NAMALWA (cell line): ENCODE measurements around the gene MGLL.

Experiments used
- DNase-seq: peaks from one replicate; pipeline ENCODE4 v3.0.0-alpha.2; 2015; ENCODE audit warnings: low spot score

Gene MGLL

DNA sequence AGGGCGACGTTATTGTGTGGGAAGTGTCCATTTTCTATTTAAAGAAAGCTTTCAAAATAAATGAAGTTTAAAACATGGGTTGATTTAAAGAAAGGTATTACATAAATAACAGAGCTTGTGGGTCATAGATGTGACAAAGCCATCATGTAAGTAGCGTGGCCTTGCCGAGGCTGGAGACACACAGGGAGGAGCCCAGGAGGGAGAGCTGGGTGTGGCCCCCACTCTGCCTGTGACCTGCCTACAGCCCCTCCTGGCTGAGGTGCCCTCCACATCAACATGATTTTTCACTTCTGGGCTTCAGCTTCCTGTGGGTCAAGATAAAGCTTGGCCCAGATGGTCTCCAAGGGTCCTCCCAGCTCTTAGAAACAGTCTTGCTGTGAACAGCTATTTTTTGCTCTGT lies 12.5 kb upstream of the MGLL start:
- DNase-seq: no peak

DNA sequence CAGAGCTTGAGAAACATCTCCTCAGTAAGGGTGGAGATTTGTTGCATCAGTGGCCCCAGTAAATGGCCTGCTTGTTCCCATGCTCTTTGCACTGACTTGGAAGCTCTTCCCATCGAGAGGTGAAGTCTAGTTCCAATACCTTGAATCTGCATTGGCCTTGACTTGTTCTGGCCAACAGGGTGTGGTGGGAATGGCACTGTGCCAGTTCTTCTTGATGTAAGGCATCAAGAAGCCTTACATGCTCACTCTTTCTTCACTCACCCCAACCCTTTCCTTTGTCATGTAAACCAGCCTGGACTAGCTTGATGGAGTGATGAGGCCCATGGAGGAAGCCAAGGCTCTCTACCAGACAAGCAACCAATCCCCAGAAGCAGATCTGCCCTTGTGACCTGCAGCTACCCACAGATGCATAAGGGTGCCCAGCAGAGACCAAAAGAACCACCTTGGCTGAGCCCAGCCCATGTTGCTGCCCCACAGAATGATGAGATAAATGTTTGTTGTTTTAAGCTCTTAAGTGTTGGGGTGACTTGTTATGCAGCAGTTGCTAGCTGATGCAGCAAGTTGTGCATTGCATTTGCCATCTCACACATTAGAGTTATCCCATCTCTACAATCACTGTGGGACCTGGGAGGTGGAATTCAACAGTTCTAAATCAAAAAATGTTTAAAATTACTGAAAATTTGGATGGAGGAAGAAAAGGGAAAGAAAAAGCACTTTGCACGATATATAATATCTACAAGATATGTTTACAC lies 11.1 kb upstream of the MGLL start:
- no peak for DNase-seq

DNA sequence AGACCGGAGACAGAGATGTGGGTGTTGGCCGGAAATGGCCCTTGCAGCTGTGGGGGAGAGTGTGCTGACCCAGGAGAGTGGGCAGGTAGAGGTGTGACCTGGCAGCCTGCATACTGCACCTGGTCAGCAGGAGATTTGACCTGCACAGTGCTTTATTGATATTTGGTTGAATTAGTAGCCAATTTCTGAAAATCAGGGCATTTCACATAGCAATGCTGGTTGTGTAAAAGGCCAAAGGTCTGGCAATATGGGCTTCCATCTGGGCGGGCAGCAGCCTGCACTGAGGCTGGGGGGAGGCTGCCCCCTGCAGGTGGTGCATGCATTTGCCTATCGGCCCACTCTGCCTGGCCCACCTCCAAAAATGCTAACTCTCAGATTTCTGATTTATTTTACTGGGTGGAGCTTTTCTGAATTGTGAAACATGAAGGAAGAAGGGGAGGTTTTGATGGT lies 9.4 kb upstream of the MGLL start:
- peak; percentile 64 for DNase-seq

DNA sequence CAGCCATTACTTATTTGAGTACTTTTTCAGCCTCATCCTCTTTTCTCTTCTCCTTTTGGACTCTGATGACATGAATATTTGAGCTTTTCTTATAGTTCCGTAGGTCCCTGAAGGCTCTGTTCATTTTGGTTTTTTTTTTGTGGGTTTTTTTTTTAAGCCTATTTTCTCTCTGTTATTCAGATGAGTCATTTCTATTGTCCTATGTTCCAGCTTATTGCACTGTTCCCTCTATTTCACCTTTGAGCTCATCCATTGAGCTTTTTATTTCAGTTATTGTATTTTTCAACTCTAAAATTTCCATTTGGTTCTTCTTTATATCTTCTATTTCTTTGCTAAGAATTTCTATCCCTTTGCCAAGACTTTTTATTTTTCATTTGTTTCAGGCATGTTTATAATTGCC lies 7.2 kb upstream of the MGLL start:
- DNase-seq: no peak

DNA sequence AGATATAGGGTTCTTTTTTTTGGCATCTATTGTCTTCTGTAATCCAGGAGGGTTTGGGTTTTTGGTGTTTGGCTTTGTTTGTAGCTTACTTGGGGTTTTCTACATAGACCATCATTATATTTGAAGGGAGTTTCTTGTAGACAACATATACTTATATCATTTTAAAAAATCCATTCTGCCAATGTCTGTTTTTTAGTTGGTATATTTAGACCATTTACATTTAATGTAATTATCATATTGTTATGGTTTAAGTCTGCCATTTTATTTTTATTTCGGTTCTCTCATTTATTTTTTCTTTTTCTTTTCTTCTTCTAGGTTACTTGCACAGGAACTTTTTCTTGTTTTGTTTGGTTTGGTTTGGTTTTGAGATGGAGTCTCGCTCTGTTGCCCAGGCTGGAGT lies 5.5 kb upstream of the MGLL start:
- no peak for DNase-seq

DNA sequence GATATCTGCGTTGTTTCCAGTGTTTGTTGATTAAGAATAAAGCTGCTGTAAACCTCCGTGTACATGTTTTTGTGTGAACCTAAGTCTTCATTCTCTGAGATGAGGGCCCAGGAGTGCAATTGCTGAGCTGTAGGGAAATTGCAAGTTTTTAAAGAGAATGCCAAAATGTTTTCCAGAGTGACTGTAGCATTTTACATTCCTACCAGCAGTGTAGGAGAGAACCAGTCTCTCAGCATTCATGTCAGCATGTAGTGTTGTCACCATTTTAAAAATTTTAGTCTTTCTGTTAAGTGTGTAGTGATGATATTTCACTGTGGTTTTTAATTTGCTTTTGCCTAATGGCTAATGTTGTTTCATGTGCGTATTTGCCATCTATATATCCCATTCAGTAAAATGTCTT lies 3.4 kb upstream of the MGLL start:
- no peak for DNase-seq

DNA sequence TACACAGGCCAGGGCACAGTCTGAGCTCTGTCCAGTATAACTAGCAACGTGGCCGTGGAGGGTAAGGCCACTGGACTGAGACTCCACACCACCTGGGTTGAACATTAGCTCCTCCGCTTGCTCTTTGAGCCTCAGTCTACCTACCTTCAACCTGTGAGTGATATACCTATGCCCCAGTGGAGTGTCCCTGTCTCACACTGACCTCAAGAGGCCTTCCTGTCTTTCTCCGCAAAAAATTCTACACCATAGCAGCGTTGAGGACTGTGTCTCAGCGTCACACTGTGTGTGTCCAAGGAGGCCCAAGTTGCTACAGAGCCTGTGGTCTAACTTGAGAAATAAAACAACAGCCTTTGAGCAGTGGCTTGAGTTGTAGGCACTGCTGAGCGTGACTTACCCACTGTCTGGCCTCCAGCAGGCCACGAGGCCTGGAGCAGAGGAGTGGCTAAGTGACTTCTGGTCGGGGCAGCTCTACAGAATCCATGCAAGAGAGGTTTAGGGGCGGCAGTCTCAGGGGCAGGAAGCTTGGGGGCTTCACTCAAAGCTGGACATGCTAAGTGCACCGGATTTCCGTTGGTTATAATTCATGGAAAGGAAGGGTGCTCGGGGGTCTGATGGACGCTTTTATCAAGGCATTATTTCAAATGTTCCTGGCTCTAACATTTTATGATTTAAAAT lies 2.0 kb upstream of the MGLL start:
- DNase-seq: no peak

DNA sequence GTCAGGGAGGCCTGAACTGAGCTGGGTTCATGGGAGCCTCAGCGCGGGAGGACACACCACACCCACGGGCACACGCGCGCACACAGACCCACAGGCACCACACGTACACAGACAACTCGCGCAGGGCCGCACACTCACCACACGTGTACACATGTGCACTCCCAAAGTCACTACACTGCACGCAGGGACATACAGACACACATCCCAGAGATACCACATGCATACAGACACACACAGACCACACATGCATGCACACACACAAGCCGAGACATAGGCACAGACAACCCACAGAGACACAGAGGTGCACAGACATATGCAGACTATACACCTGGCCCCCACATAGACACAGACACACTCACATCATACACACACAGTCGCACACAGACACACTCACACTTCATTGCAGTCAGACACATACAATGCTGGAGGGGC lies 1.1 kb upstream of the MGLL start:
- no peak for DNase-seq

DNA sequence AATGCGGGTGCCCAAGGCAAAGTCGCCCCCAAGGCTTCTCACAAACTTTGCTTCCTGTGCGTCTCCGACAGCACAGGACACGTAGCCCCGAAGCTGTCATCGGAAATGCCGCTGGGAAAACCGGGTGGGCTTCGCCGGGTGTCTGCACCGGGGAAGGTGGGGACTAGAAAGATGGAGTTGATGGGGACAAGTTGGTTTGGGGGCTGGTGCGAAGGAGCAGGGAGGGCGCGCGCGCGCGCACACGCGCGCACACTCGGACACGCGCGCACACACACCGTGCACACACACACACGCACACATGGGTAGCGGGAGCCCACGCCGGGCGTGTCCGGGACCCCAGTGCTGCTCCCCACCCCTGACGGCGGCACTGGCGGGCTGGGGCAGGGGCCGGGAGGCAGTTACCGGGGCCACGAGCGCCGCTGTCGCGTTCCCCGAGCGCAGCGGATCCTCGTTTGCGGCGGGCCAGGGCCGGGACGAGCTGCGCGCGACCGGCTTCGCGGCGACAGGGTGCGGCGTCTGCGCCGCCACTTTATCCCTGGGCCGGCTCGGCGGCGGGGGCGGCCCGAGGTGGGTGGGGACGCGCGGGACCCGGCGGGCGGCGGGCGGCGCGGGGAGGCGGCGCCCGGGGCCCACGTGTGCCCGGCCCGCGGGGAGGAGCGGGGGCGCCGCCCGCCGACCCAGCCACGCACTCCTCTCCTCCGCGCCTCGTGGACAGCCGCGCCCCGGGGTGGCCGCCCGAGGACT lies 539 bp upstream of the MGLL start:
- DNase-seq: no peak

DNA sequence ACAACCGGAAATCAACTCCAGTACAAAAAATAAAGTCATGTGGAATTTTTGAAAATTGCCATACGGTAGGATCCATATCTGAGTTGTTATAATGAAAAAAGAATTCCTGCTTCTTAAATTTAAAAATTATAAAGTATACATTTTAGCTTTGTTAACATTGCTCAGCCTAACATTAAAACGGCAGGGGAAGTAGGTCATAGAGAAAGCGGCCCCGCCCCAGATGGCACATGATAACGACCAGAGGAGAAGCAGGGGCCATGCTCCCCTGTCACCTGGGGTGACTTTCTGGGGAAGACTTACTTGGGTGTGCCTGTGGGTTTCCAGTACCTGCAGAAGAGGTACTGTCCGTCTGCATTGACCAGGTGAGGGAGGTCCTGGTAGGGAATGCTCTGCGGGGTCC lies 921 bp downstream of the MGLL start:
- no peak for DNase-seq

DNA sequence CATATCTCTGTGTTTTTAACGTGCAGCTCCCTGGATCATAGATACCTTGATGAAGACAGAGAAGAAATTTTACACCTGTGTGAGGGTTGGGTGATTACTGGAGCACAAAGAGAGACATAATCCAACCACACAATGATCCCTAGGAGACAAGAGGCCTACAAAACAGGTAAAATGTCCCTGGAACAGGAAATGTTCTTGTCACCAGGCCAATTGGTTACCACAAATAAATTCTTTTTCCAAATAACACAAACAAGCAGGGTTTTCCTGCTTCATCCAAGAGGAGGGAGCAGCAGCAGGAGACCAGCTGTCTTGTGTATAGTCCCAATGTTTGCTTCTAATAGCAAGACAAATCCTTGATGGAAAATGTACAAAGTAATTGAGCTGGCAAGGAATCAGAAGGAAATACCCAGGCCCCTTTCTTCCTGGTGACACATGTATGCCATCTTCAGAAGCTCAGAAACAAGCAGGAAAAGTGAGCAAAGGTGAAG lies 1.4 kb downstream of the MGLL start:
- no peak for DNase-seq

DNA sequence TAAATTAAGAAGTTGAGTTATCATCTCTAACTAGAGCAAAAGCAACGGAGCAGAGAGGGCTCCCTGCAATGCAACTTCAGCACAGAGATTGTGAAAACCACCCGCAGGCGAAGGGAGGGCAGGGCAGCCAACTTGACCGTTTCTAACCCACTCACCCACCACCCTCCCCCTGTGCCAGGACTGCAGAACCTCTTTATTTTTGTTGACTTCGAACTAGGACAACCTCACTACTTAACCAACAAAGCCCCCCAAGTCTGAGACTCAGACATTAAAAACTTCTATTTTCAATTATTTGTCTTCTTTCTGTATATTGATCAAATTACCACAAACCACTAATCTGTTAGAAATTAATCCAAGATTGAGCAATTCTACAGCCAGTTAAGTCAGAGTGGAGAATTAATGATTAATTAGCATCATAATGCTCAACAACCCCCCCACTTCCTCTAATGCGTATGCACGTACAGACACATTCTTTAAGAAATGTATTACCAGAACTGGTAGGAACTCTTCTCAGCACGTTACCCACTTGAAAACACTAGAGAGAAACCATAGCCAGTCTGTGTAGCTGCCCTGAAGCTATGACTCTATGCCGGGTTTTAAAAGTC lies 2.0 kb downstream of the MGLL start:
- DNase-seq: no peak

DNA sequence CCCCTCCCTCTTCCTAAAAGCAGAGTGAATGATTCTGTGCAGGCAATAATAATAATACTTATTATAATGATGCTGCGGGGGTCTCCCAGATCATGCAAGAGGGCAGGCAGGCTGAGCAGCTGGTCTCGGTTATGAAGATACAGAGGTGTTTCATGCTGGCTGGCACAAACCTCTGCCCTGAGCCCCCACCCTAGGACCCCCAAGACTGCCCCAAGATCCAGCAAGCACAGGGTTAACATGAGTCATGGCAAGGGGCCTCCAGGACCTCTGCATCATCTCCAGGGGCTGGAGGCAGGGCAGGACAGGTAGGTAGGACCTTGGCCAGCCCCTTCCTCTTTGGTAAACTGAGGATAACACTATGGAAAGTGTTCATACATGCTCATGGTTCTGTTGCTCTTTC lies 2.7 kb downstream of the MGLL start:
- DNase-seq: no peak

DNA sequence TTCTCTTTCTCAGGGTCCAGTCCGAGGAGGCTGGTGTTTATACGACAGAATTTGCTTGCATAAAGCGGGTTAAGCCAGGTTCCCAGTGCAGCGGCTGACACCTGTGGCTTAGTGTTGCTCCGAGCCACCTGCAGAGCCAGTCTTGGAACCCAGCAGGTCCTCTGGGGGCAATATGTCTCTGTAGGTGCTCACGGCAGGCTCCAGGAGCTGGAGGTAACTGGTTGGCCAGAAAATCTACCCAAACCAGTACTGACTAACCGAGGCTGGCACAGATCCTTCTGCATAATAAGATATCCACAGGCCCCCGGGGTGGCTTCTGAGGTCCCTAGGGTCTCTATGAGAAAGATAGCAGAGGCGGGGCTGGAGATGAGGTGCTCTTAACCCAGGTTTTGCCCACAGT lies 3.2 kb downstream of the MGLL start:
- no peak for DNase-seq

DNA sequence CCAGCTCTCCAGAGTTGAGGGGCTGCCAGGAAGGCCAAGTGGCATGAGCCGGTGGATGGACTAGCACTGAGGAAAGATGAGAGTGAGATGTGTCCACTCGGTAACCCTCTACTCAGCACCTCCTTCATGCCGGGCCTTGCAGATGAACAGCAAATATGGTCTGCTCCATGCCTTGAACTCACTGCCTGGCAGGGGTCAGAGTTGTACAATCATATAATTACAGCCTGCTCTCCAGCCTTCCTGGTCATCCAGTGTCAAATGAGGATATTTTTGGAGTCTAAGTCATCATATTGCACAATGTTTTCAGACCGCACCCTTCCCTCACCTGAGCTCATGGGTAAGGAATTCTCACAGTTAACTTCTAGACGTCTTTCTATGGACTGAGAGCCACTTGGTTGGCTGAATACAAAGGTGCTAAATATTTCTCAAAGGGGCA lies 4.9 kb downstream of the MGLL start:
- no peak for DNase-seq

DNA sequence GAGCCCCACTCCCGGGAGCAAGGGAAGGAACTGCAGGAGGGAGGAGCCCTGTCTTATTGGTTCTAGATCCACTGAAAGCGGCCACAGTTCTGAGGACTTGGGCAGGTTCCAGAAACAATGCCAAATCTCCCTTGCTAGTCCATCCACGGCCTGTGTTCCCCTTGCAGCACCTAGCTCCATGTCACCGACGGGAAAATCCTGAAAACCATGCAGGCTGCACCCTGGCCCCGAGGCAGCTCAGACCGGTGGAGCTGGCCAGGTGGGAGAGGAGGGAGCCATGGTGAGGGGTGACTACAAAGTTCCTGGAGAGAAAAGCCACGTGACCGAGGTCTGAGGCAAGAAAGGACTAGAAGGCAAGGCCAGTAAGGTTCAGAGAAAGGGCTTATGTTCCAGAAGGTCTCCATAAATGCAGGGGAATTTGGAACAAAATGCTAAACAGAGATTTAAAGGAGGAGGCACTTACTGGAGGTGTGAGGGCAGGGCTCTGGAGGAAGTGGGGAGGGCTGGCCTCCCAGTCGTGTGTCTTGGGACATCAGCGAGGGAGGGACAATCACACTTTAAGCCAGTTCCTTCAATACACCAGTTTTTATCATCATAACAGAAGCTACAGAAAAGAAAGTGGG lies 5.4 kb downstream of the MGLL start:
- DNase-seq: no peak

DNA sequence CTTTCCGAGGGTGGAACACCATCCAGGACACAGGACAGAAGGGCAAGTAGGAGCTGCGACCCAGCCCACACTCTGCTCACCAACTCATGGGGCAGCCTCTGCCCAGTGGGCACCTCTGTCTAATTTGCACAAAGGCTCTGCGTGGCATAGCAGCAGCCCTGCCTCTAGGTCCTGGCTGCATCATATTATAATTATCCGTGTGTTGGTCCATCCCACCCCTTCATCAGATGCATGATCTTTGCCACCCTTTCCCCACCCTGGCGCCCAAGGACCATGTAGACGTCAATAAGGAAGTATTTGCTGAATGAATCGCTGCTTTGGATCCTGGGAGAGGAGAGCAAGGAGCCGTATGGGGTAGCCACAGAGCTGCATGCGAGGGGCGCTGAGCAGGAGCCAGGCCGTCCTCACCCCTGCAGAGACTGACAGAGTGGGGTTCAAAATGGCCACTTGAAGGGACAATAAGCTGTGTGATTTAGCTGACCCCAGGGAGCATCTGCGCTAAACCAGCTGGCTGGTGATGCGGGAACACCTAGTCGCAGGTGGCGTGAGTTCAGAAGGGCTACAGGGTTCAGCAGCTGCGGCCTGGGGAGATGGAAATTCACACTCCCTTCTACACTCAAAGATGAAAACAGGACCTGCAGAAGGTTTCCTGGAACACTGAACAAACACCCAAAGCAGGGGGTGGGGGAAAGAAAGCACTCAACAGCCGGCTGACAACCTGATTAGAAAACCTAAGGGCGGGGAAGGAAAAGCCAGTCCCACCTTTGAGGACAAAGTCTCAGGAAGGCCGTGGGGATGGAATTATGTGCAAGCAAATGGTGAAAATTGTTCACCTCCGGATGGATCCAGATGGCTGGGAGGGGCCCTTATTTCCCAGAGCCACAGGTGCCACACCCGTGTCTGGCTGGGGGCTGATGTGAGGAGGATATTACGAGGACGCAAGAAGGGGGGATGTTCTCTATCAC lies 6.4 kb downstream of the MGLL start:
- no peak for DNase-seq

DNA sequence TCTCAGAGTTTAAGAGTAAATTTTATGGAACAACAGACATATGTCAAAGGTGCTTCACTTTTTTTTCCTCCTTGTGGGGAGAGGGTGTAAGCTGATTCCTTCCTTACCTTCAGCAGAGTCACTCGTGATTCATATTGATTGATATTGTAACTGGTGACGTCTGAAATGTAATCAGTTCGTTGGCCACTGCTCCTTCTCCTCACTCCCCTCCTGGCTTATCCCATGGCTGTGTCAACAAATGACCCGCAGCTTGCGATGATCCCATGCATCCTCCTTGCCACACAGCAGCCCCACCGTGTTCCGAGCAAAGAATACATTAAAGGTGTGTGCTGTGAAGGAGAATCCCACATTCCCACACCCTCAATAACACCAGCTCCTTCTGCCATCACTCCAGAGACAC lies 7.3 kb downstream of the MGLL start:
- no peak for DNase-seq

DNA sequence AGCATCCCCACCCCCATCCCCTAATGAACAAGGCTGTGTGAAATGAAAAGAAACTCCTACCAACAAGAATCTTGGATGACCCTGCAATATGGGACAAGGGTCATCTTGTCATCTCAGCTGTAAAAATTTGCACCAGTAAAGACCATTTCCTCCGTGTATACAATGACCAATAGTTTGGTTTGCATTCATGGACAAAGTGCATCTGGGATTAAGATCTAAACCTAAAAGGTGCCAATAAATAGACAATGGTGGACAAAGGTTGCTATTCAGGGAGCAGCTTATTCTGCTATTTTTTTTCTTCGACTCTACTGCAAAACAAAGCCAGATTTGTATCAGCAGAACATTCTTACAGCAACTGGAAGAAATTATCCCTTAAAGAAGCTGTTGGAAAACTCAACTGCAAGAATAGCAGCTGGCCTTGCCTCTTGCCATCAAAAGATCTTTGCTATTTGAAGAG lies 8.0 kb downstream of the MGLL start:
- DNase-seq: no peak

DNA sequence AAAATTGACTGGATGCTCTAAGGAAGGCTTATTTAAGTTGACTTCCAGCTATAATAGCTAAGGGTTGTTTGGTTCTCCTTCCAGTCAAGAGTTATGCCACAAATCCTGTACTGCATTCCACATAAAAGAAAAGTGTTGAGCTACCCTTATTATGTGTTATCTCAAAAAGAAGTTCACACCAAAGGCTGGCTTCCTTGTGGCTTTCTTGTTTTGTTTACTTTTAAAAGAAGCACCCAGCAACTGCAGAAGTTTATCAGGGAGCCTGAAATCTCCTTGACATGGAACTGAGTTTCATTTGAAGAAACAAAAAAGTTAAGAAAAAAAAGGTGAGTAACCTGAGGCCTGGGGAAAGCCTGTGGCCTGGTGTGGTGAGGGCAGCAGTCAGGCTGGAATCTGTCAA lies 10.2 kb downstream of the MGLL start:
- DNase-seq: no peak

DNA sequence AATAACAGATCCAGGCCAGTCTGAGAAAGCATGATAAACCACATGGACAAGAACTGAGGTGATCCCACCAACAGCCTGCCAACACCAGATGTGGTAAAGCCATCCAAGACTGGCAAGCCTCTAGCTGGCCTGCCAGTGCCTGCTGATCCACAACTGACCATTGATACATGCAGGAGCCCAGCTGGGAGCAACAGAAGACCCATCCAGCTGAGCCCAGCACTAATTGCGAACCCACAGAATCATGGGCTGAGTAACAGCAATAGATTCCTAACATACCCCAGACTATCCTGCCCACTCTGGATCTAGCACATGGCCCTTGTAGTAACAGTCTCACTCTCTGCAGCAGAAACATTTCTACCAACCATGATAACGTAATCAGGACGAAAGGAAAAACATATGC lies 10.6 kb downstream of the MGLL start:
- no peak for DNase-seq
